Calu3 (cell line): ENCODE measurements around the gene MRPS26. TPM values are rescaled to one million over a fixed set of nuclear protein-coding genes. Genes with fewer than 3 reads are reported as not detected.
"Not testable (repeated sequence)": the region's sequence is repeated elsewhere in the genome, so short reads cannot be mapped to it uniquely, and the experiment has no call there.

Experiments used
- BruUV-seq: library from RNA; stranded (reverse); fragments of 400-500 nt; replicated peaks from 2 replicates; lab custom pipeline; 2021; lab: Mats Ljungman, UMichigan
- CTCF ChIA-PET: fragments of 300-600 bp; sonication (Branson Sonifier 250); formaldehyde crosslinking; loops from one replicate; lab custom pipeline; 2022; ENCODE audit warnings: antibody characterized with exemption; lab: Charles Lee
- DNase-seq: peaks from one replicate; pipeline ENCODE4 v3.0.0; 2022
- H3K27ac Mint-ChIP-seq: one replicate; pipeline ENCODE4 v1.8.0; 2022; ENCODE audit warnings: mixed read lengths; ENCODE audit not compliant: unreplicated experiment
- H3K27me3 Mint-ChIP-seq: one replicate; pipeline ENCODE4 v1.8.0; 2022; ENCODE audit warnings: mixed read lengths; ENCODE audit not compliant: unreplicated experiment
- H3K36me3 Mint-ChIP-seq: one replicate; pipeline ENCODE4 v1.8.0; 2022; ENCODE audit warnings: mild to moderate bottlenecking, moderate library complexity, mixed read lengths; ENCODE audit not compliant: insufficient read depth, unreplicated experiment
- H3K4me1 Mint-ChIP-seq: one replicate; pipeline ENCODE4 v1.8.0; 2022; ENCODE audit warnings: mild to moderate bottlenecking, low read depth, mixed read lengths; ENCODE audit not compliant: unreplicated experiment
- H3K4me3 Mint-ChIP-seq: one replicate; pipeline ENCODE4 v1.8.0; 2022; ENCODE audit warnings: mild to moderate bottlenecking, low read depth, moderate library complexity, mixed read lengths; ENCODE audit not compliant: unreplicated experiment
- H3K9me3 Mint-ChIP-seq: one replicate; pipeline ENCODE4 v1.8.0; 2022; ENCODE audit warnings: low read depth, mixed read lengths; ENCODE audit not compliant: unreplicated experiment
- intact Hi-C: fragments of 100-400 bp; cut with micrococcal nuclease; formaldehyde crosslinking; loops from one replicate; pipeline ENCODE4 v1.10.0; 2022; ENCODE audit not compliant: unreplicated experiment
- total RNA-seq: library from RNA; stranded (reverse); gene quantifications from 2 replicates; pipeline ENCODE4 v1.2.3, GENCODE V29; 2022
- TF ChIP-seq, protein P1 (sequence below): fragments of 200-600 bp; IDR thresholded peaks from one replicate; pipeline ENCODE4 v1.8.0; 2022; ENCODE audit warnings: antibody characterized with exemption; ENCODE audit not compliant: unreplicated experiment

Gene MRPS26
- total RNA-seq, 1 experiment from 2014 or later: 30.7 TPM

GRCh38 chr20:3014662-3015061, 31.2 kb upstream of the MRPS26 start:
- CTCF ChIA-PET: interaction anchor here (0.7 kb wide), 1 partner anchor 480 kb away, joined by 3 read pairs; no protein-coding TSS in a partner anchor
- no peak for DNase-seq

DNA sequence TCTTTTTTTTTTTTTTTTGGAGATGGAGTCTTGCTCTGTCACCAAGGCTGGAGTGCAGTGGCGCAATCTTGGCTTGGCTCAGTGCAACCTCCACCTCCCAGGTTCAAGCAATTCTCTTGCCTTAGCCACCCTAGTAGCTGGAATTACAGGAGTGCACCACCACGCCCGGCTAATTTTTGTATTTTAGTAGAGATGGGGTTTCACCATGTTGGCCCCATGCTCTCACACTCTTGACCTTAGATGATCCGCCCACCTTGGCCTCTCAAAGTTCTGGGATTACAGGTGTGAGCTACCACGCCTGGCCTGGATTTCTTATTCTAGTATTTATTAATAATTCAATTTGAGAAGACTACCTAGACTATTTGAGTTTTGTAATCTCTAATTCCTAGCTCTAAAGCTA, 30.6 kb upstream of the MRPS26 start:
- intact Hi-C loops, H3K9me3 Mint-ChIP-seq, H3K27ac Mint-ChIP-seq, H3K4me3 Mint-ChIP-seq, H3K27me3 Mint-ChIP-seq, DNase-seq, H3K4me1 Mint-ChIP-seq, BruUV-seq, H3K36me3 Mint-ChIP-seq: not testable (repeated sequence)
- CTCF ChIA-PET: interaction anchor here (0.7 kb wide), 1 partner anchor 479 kb away, joined by 3 read pairs; no protein-coding TSS in a partner anchor

More at GRCh38 chr20:3014662-3015061, 31.2 kb upstream of the MRPS26 start:
- intact Hi-C loops: no loop called here
- H3K27me3 Mint-ChIP-seq: no peaks in the 10 kb centered on the region
- no TSS peak for BruUV-seq
- H3K36me3 Mint-ChIP-seq: no peaks in the 10 kb centered on the region
- H3K4me1 Mint-ChIP-seq: no peaks in the 10 kb centered on the region
- H3K4me3 Mint-ChIP-seq: no peak overlapping the region
- no peaks in the 10 kb centered on the region for H3K9me3 Mint-ChIP-seq
- TF ChIP-seq, protein P1, sequence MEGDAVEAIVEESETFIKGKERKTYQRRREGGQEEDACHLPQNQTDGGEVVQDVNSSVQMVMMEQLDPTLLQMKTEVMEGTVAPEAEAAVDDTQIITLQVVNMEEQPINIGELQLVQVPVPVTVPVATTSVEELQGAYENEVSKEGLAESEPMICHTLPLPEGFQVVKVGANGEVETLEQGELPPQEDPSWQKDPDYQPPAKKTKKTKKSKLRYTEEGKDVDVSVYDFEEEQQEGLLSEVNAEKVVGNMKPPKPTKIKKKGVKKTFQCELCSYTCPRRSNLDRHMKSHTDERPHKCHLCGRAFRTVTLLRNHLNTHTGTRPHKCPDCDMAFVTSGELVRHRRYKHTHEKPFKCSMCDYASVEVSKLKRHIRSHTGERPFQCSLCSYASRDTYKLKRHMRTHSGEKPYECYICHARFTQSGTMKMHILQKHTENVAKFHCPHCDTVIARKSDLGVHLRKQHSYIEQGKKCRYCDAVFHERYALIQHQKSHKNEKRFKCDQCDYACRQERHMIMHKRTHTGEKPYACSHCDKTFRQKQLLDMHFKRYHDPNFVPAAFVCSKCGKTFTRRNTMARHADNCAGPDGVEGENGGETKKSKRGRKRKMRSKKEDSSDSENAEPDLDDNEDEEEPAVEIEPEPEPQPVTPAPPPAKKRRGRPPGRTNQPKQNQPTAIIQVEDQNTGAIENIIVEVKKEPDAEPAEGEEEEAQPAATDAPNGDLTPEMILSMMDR: no peak
- no peak overlapping the region for H3K27ac Mint-ChIP-seq

DNA sequence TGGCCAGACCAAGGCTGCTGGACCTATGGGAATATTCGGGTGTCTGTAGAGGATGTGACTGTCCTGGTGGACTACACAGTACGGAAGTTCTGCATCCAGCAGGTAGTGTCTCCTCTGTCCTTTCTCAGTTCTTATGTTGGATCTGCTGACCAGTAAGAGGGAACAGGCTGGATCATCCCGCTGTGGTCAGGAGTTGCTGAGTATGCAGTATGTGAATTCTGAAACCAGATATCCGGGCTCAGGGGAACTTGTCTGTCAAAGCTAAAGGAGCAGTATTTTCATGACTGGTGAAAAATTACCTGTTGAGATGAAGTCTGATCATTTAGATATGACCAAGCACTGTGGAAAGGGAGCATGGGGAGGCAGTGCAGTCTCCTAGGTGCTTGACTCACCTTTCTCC, 24.5 kb upstream of the MRPS26 start:
- TF ChIP-seq, protein P1: no peak
- no TSS peak for BruUV-seq
- Mint-ChIP-seq H3K4me1 (no peaks in the 10 kb centered on the region), H3K9me3 (no peaks in the 10 kb centered on the region), H3K36me3 (peaks cover 5% of the 10 kb centered on the region), H3K27me3 (no peaks in the 10 kb centered on the region), H3K27ac (no peak overlapping the region), H3K4me3 (no peak overlapping the region)
- no peak for DNase-seq
- CTCF ChIA-PET: no interaction called here
- intact Hi-C loops: no loop called here

DNA sequence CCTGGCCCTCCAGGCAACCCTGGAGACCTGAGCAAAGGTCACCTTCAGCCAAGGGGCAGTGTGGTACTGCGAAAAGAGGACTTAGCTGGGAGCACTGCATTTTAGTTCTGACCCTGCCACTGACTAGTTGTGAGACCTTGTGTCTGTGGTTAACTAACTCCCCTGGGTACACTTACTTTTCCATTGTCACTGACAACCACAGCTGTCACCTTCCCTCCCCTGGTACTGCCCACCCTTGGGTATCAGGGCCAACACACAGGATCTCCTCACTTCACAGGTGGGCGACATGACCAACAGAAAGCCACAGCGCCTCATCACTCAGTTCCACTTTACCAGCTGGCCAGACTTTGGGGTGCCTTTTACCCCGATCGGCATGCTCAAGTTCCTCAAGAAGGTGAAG, 24.1 kb upstream of the MRPS26 start:
- no peaks in the 10 kb centered on the region for H3K4me1 Mint-ChIP-seq
- DNase-seq: no peak
- no peaks in the 10 kb centered on the region for H3K27me3 Mint-ChIP-seq
- no TSS peak for BruUV-seq
- H3K9me3 Mint-ChIP-seq: no peaks in the 10 kb centered on the region
- intact Hi-C loops: no loop called here
- peaks cover 5% of the 10 kb centered on the region for H3K36me3 Mint-ChIP-seq
- H3K4me3 Mint-ChIP-seq: no peak overlapping the region
- no peak overlapping the region for H3K27ac Mint-ChIP-seq
- TF ChIP-seq, protein P1: no peak
- CTCF ChIA-PET: no interaction called here

DNA sequence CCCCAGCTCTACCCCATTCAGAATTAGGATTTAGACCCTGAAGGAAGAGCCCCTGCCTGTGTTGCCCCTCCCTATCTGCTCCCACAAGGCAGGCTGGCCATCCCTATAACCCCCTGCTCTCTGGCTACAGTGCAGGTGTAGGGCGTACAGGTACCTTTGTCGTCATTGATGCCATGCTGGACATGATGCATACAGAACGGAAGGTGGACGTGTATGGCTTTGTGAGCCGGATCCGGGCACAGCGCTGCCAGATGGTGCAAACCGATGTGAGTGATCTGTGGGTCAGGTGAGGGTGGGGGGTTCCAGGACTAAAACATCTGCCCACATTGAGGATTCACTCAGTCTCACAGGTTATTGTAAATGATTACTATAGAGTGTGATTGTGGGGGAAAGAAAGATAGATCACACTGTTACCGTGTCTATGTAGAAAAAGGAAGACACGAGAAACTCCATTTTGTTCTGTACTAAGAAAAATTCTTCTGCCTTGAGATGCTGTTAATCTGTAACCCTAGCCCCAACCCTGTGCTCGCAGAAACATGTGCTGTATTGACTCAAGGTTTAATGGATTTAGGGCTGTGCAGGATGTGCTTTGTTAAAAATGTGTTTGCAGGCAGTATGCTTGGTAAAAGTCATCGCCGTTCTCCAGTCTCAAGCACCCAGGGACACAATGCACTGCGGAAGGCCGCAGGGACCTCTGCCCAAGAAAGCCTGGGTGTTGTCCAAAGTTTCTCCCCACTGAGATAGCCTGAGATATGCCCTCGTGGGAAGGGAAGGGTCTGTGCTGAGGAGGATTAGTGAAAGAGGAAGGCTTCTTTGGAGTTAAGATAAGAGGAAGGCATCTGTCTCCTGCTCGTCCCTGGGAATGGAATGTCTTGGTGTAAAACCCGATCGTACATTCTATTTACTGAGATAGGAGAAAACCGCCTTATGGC, 23.0 kb upstream of the MRPS26 start:
- CTCF ChIA-PET, H3K9me3 Mint-ChIP-seq, H3K27ac Mint-ChIP-seq, H3K4me3 Mint-ChIP-seq, intact Hi-C loops, H3K27me3 Mint-ChIP-seq, BruUV-seq, H3K4me1 Mint-ChIP-seq, DNase-seq, H3K36me3 Mint-ChIP-seq: not testable (repeated sequence)
